Left lobe of liver (tissue), 2 donors: ENCODE results near the gene ATP23. TPM values are rescaled to one million over a fixed set of nuclear protein-coding genes. Genes with fewer than 3 reads are reported as not detected.

Experiments used
- ATAC-seq: fragments of 200-7000 bp; cut with Tn5 transposase; one replicate; pipeline ENCODE4 v1.9.1; 2020; ENCODE audit warnings: mild to moderate bottlenecking, moderate library complexity
- DNase-seq: peaks from one replicate; pipeline ENCODE4 v3.0.0-alpha.2; 2020; ENCODE audit warnings: low spot score
- total RNA-seq: library from RNA; stranded (reverse); gene quantifications from one replicate; pipeline ENCODE4 v1.2.1, GENCODE V29; 2021
- donor health status: DM: no; HTN: no; CAD: no; lungs with moderate emphysema.
- donor health status: DM: no; HTN: yes; CAD: no.

Gene ATP23
- total RNA-seq, 1 donor from 2014 or later = 4.0 TPM

DNA sequence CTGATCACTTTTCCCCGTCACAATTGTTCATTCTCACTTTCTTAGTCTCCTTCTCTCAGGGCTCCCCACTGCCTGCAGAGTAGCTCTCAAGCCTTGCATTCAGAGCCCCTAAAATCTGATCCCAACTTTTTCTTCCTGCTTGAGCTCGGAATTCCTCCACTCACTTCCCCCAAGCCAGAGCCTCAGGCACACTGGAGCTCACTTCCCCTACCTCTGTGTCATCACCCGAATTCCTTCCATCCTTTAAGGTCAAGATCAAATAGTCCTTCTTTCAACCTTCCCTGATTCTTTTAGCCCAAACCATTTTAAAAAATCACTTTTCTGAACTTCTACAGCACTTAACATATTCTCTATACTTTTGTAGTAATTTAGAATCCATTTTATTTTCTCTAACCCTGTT is 34.1 kb upstream of the ATP23 start:
- no peak for DNase-seq
- no peak for ATAC-seq

DNA sequence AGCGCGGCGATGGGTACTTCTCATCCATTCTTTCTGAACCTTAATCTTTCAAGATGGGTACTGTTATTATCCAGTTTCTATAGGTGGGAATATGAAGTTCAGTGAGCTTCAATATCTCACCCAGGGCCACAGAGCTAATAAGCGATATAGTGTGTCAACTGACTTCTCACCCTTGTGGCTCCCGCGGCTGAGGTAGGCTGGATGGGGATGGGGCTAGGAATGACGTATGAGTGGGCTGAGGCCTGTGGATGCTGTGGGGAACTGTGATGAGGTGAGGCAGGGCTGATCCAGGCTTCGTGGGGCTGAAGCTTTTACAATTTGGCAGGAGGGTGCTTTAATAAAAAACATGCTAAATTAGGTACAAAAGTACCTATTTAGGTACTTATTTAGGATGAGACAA is 32.9 kb upstream of the ATP23 start:
- no peak for ATAC-seq
- DNase-seq = no peak

GRCh38 chr12:57909056-57909455 is 32.3 kb upstream of the ATP23 start:
- ATAC-seq (no peak), DNase-seq (no peak)

- no peak for ATAC-seq
- no peak for DNase-seq
Observed at GRCh38 chr12:57909611-57910010, 31.8 kb upstream of the ATP23 start.

DNA sequence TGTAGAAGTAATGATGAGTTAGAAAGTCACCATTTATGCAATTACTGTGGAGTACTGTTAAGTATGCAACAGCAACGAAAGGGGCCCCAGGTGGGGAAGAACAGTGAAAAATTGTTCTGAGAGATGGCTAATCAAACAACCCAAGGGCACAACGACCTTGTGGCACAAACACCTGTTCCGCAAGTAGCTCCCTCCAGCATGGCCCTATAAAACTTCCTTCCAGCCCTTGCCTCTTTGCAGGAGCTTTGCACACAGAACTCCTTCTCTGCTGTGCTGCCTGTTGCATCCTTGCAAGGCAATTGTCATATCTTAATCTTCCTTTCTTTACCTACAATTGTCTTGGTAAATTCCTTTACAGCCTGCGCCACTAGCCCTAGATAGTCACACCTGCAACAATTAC is 23.2 kb upstream of the ATP23 start:
- ATAC-seq (no peak), DNase-seq (no peak)

- no peak for ATAC-seq
- no peak for DNase-seq
Observed at GRCh38 chr12:57927086-57927485, 14.3 kb upstream of the ATP23 start.

- ATAC-seq (no peak), DNase-seq (no peak)
Observed at GRCh38 chr12:57929092-57929830, 12.1 kb upstream of the ATP23 start.

GRCh38 chr12:57934819-57935218 is 6.5 kb upstream of the ATP23 start:
- DNase-seq (no peak), ATAC-seq (no peak)

- DNase-seq (no peak), ATAC-seq (no peak)
Observed at GRCh38 chr12:57935331-57935730, 6.0 kb upstream of the ATP23 start.

DNA sequence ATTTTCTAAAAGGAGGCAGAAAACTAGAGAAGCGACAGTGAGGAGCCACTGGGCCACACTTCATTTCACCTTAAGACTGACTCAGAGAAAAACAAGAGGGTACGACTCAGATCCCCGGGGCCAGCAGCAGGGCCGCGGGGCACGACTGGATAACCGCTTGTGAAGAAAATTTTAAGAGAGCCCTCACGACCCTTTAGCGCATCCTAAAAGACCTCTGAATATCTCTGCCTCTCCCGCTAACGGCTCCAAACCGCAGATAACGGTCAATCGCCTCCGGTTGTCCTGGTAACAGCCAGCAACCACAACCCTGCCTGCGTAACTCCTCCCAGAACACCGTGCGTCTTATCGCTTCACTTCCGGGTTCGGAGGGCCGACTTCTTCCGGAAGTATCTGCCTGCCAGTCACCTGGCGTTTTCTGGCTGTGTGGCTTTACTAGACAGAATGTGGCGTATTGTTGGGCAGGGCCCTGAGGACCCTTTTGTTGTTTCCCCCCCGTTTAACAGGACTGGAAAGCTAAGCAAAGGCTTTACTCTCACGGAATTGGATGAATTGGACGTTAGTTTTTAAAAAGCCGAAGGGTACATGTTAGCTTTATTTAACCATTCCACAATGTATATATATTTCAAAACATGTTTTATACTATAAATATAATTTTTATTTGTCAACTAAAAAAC is 5.4 kb upstream of the ATP23 start:
- peak; percentile 94 for DNase-seq
- ATAC-seq = peak; percentile 98

GRCh38 chr12:57936513-57936883 is 4.9 kb upstream of the ATP23 start:
- no peak for ATAC-seq
- no peak for DNase-seq

DNA sequence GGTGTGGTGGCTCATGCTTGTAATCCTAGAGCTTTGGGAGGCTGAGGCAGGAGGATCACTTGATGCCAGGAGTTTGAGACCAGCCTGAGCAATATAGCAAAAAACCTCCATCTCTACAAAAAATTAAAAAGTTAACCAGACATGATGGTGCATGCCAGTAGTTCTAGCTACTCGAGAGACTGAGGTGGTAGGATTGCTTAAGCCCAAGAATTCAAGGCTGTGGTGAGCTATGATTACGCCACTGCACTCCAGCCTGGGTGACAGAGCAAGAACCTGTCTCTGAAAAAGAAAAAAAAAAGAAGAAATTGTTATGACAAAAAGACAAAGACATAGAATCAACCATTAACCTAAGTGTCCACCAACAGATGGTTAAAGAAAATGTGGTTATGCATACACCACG is 2.1 kb upstream of the ATP23 start:
- no peak for ATAC-seq
- no peak for DNase-seq

DNA sequence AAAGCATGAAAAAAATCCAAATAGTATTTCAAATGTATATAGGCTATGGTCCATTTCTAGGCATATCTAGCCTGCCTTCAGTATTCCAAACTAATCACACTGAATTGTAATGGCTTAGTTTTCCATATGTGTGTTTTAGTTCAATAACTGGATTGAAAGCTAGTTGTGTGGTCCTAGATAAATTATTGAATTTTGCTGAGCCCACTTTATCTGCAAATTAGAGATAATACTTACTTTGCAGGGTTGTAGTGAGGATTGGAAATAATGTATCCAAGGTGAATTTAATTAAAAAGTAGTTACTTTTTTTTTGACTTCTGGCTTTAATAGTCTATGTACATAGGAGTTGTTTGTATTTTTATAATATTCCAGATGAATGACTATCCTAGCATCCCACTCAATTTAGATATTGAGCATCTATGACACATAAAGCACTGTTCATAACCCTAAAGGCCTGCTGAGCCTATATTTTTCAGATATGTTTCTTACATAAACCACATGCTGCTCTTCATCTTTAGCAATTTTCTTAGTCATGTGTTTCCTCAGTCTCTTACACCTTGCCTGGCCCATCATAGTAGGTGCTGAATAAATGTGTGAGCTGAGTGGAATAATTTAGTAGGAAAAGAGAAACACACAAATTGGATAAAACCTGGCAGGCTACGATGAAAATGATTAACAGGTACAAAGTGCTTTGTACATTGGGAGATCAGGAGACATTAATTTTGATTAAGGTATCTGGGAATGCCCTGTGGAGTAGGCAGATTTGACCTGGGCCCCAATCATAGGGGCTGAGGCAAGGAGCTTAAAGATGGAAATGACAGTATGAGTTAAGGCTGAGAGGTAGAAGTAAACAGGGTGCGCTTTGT is 1.1 kb upstream of the ATP23 start:
- ATAC-seq (no peak), DNase-seq (no peak)

- no peak for ATAC-seq
Observed at GRCh38 chr12:57940915-57941164, 527 bp upstream of the ATP23 start.

DNA sequence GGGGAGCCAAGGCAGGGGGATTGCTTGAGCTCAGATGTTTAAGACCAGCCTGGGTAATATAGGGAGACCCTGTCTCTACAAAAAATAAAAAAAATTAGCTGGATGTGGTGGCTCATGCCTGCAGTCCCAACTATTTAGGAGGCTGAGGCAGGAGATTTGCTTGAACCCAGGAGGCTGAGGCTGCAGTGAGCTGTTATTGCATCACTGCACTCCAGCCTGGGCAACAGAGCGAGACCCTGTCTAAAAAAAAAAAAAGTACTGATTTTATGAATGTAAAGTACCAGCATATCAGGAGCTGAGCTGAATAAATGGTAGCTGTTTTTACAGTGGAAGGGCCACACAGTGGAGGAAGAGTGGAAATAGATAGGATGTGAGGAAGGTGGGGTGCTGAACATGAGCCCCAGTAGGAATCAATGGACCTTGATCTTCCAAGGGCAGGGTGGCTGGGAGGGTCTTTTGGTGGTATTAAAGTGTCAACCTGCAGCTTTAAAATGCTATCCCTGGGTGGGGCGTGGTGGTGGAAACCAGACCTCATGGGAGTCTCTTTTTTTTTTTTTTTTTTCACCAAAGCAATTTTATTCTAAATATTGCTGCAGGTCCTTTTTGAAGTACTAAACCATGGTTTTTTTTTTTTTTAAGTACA is 2.2 kb downstream of the ATP23 start:
- DNase-seq (no peak), ATAC-seq (no peak)

More at GRCh38 chr12:57940915-57941164, 527 bp upstream of the ATP23 start:
- no peak for DNase-seq

GRCh38 chr12:57944313-57945023 is 3.1 kb downstream of the ATP23 start:
- DNase-seq = no peak
- ATAC-seq = no peak

DNA sequence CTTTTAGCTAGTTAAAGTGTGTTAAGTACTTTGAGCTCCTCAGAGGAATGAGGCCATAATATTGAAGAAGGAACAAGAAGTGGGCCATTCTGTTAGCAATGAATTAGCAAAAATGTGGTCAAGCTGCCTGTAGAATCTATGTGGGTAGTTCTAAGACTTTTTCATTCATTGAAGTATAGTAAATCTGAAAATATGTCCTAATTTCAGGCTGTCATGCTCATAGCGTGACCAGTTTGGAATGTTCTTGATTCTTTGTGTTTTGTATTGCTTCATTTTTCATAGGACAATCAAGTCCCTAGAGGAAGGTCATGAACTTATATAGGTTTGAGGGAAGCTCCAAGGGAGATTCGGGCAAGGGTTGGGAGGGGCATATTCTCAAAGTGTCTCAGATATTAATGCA is 11.4 kb downstream of the ATP23 start:
- ATAC-seq (no peak), DNase-seq (no peak)

DNA sequence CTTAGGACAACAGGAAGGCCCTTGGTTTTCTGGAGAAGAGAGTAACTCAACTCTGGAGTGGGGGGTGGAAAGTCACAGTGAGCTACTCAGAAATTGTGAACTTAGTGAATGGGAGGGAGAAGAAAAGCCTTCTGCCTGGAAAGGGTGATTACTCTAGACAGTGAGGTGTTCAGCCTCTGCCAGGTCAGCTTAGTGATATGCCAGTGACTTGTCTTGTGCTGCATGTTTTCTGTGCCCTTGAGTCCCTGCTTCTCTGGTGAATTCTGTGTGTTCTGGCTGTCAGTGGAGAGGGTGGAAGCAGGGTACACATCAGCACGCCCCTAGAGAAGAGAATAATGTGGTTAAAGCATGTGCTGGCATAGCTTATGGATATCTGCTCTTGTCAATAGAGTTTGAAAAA is 13.4 kb downstream of the ATP23 start:
- no peak for ATAC-seq
- DNase-seq = no peak

- no peak for ATAC-seq
Observed at GRCh38 chr12:57958061-57958657, 16.8 kb downstream of the ATP23 start.

GRCh38 chr12:57964421-57964820 is 23.1 kb downstream of the ATP23 start:
- DNase-seq = no peak
- no peak for ATAC-seq

More at GRCh38 chr12:57958061-57958657, 16.8 kb downstream of the ATP23 start:
- DNase-seq = no peak

DNA sequence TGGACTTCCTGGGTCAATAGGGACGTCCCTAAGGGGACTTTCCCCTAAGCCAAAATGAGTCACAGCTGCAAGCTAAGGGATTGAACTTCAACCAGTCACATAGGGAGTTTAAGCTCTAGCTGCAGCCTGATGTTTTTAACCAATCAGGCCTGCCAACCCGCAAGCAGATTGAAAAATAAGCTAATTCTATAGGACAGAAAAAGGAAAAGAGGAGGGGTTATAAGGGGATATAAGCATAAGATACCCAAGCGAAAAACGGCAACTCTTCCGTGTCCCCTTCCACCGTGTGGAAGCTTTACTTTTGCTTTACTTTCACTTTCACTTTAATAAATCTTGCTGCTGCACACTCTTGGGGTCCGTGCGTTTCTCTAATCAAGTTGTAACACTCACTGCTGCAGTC is 24.4 kb downstream of the ATP23 start:
- ATAC-seq = no peak
- no peak for DNase-seq
